ENCODE measurements around the gene BRD7. TPM values are rescaled to one million over a fixed set of nuclear protein-coding genes. Genes with fewer than 3 reads are reported as not detected.

The BRD7 gene
- total RNA-seq, 2 donors from 2014 or later = 28.0 to 28.9 TPM

GRCh38 chr16:50388496-50388895 lies 19.7 kb upstream of the BRD7 start:
- Histone ChIP-seq H3K4me3 (no peak overlapping the region), H3K27ac (no peak overlapping the region), H3K9me3 (no peaks in the 10 kb centered on the region), H3K4me1 (no peaks in the 10 kb centered on the region), H3K27me3 (no peaks in the 10 kb centered on the region), H3K36me3 (no peaks in the 10 kb centered on the region)
- no peak for DNase-seq (ENCODE audit: low spot score)
- TF ChIP-seq CTCF (IDR thresholded peaks at IDR 0.05) = no peak

GRCh38 chr16:50386774-50387173 lies 18.0 kb upstream of the BRD7 start:
- H3K9me3 ChIP-seq = no peaks in the 10 kb centered on the region
- no peaks in the 10 kb centered on the region for H3K4me1 ChIP-seq
- H3K36me3 ChIP-seq = no peaks in the 10 kb centered on the region
- no peaks in the 10 kb centered on the region for H3K27me3 ChIP-seq
- no peak for TF ChIP-seq CTCF (IDR thresholded peaks at IDR 0.05)
- H3K4me3 ChIP-seq = no peak overlapping the region
- no peak for DNase-seq (ENCODE audit: low spot score)
- no peak overlapping the region for H3K27ac ChIP-seq

GRCh38 chr16:50386139-50386538 lies 17.4 kb upstream of the BRD7 start:
- H3K27me3 ChIP-seq = no peaks in the 10 kb centered on the region
- no peak for TF ChIP-seq CTCF (IDR thresholded peaks at IDR 0.05)

GRCh38 chr16:50384500-50385135 lies 15.8 kb upstream of the BRD7 start:
- no peaks in the 10 kb centered on the region for H3K4me1 ChIP-seq
- H3K27ac ChIP-seq = no peak overlapping the region
- no peak for TF ChIP-seq CTCF (IDR thresholded peaks at IDR 0.05)
- no peak for DNase-seq (ENCODE audit: low spot score)
- H3K9me3 ChIP-seq = no peaks in the 10 kb centered on the region
- no peak overlapping the region for H3K4me3 ChIP-seq
- no peaks in the 10 kb centered on the region for H3K27me3 ChIP-seq
- no peaks in the 10 kb centered on the region for H3K36me3 ChIP-seq

More at GRCh38 chr16:50386139-50386538, 17.4 kb upstream of the BRD7 start:
- no peak overlapping the region for H3K27ac ChIP-seq
- no peaks in the 10 kb centered on the region for H3K4me1 ChIP-seq
- no peaks in the 10 kb centered on the region for H3K36me3 ChIP-seq
- H3K9me3 ChIP-seq = no peaks in the 10 kb centered on the region
- no peak overlapping the region for H3K4me3 ChIP-seq
- DNase-seq (ENCODE audit: low spot score) = no peak

GRCh38 chr16:50381679-50382440 lies 13.1 kb upstream of the BRD7 start:
- Histone ChIP-seq H3K27me3 (no peaks in the 10 kb centered on the region), H3K4me1 (no peaks in the 10 kb centered on the region), H3K36me3 (no peaks in the 10 kb centered on the region), H3K9me3 (no peaks in the 10 kb centered on the region), H3K27ac (no peak overlapping the region), H3K4me3 (no peak overlapping the region)
- no peak for DNase-seq (ENCODE audit: low spot score)
- no peak for TF ChIP-seq CTCF (IDR thresholded peaks at IDR 0.05)

Measured in right atrium auricular region (tissue), 2 donors.